GM12873 (cell line): ENCODE measurements around the gene LTBP1.

Source experiments
- CTCF ChIP-seq: IDR thresholded peaks from 2 replicates; pipeline ENCODE4 v1.5.1; 2012; ENCODE audit warnings: low read depth, mild to moderate bottlenecking, moderate library complexity, low read length, control low read depth; ENCODE audit not compliant: insufficient read depth; ENCODE audit errors: missing control alignments

Gene LTBP1

GRCh38 chr2:33034784-33035183 is 88.0 kb downstream of the LTBP1 start:
- TF ChIP-seq CTCF = peak; percentile 19

- TF ChIP-seq CTCF = no peak
These were observed 91.5 kb downstream of the LTBP1 start for GRCh38 chr2:33038230-33038629.

GRCh38 chr2:33038799-33039198 is 92.0 kb downstream of the LTBP1 start:
- TF ChIP-seq CTCF = no peak

- no peak for TF ChIP-seq CTCF
These were observed 93.8 kb downstream of the LTBP1 start for GRCh38 chr2:33040541-33040940.

GRCh38 chr2:33042265-33042664 is 95.5 kb downstream of the LTBP1 start:
- no peak for TF ChIP-seq CTCF

- TF ChIP-seq CTCF = no peak
These were observed 96.1 kb downstream of the LTBP1 start for GRCh38 chr2:33042819-33043218.

- no peak for TF ChIP-seq CTCF
These were observed 101.2 kb downstream of the LTBP1 start for GRCh38 chr2:33047939-33048338.
